HFFc6 (cell line): ENCODE measurements around the gene U2AF2. TPM values are rescaled to one million over a fixed set of nuclear protein-coding genes. Genes with fewer than 3 reads are reported as not detected.

Source experiments
- DNase-seq: peaks from one replicate; pipeline ENCODE4 v3.0.0-alpha.2; 2018
- H3K27ac Mint-ChIP-seq: 2 replicates; pipeline ENCODE4 v1.8.0; 2020; ENCODE audit warnings: mild to moderate bottlenecking, mixed read lengths
- H3K27me3 Mint-ChIP-seq: 2 replicates; pipeline ENCODE4 v1.8.0; 2021; ENCODE audit warnings: mild to moderate bottlenecking, moderate library complexity, mixed read lengths; ENCODE audit not compliant: insufficient read depth
- H3K36me3 Mint-ChIP-seq: 2 replicates; pipeline ENCODE4 v1.8.0; 2021; ENCODE audit warnings: low read depth, mixed read lengths
- H3K4me1 Mint-ChIP-seq: 2 replicates; pipeline ENCODE4 v1.8.0; 2020; ENCODE audit warnings: low read depth, mixed read lengths
- H3K4me3 Mint-ChIP-seq: 2 replicates; pipeline ENCODE4 v1.8.0; 2020; ENCODE audit warnings: mild to moderate bottlenecking, moderate library complexity, mixed read lengths
- H3K9me3 Mint-ChIP-seq: 2 replicates; pipeline ENCODE4 v1.8.0; 2020; ENCODE audit warnings: mild to moderate bottlenecking, mixed read lengths
- CTCF ChIP-seq: fragments of 200-600 bp; sonication (generic); IDR thresholded peaks from 2 replicates; pipeline ENCODE4 v1.5.0; 2021; ENCODE audit warnings: antibody characterized with exemption, mild to moderate bottlenecking
- total RNA-seq, 6 experiments: library from RNA; stranded (reverse); fragmentation: NEBNext Ultra II Directional; extraction: Animal tissue kit (Norgen Biotek cat#: 25700); gene quantifications; 2 replicates in 1 of 6; 3 replicates in 5 of 6; pipeline ENCODE4 v1.2.3, GENCODE V29; 2021

The U2AF2 gene
- total RNA-seq, 6 experiments from 2014 or later = 212 to 241 (median 226) TPM

DNA sequence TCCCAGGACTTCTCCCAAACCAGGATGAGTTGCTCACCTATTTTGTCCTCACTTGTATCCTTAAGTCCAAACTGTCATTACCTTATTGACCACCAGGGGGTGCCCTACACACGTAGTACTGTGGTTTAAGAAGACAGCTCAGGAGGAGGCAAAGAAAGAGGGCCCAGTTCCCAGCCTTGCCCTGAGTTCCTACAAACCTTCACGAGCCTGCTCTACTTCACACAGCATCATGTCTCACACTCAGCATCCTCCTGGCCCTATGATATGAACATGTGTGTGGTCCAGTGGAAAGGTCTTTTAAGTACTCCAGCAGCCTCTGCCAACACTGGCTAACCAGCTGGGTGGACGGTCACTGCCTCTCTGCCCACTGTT is 22.4 kb upstream of the U2AF2 start:
- Mint-ChIP-seq H3K9me3 (no peaks in the 10 kb centered on the region), H3K27me3 (peaks cover 5% of the 10 kb centered on the region), H3K36me3 (peaks cover 26% of the 10 kb centered on the region), H3K4me3 (no peak overlapping the region), H3K4me1 (peaks cover 42% of the 10 kb centered on the region), H3K27ac (peak overlapping the region; percentile 40; the same call in 1 of the 2 replicates)
- peak; percentile 94 for TF ChIP-seq CTCF
- DNase-seq = peak; percentile 88

- Mint-ChIP-seq H3K36me3 (peaks cover 38% of the 10 kb centered on the region), H3K4me1 (peaks cover 51% of the 10 kb centered on the region), H3K27ac (no peak overlapping the region), H3K4me3 (no peak overlapping the region; the same call in 1 of the 2 replicates), H3K9me3 (no peaks in the 10 kb centered on the region), H3K27me3 (peaks cover 5% of the 10 kb centered on the region)
- DNase-seq = no peak
- no peak for TF ChIP-seq CTCF
Observed at GRCh38 chr19:55633861-55634260, 21.0 kb upstream of the U2AF2 start.

DNA sequence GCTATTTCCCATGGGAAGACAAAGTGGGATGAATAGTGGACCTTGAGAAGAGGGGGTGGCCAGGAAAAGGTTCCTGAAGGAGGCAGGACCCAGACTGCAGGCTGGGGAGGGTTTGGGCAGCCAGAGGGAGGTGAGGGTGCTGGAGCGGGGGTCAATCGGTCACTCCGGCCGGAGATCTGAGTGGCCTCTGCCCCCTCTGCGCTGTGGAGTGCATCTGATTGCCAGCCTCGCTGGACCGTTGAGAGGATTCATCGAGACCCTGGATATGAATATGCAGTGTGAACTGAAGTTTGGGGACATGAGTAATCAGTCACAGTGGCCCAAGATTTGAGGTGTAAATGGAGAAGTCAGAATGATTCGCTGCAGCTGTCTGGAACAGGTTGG is 19.5 kb upstream of the U2AF2 start:
- H3K36me3 Mint-ChIP-seq = peaks cover 42% of the 10 kb centered on the region
- TF ChIP-seq CTCF = no peak
- DNase-seq = no peak
- H3K27me3 Mint-ChIP-seq = peaks cover 6% of the 10 kb centered on the region
- H3K27ac Mint-ChIP-seq = peak overlapping the region; percentile 100
- peaks cover 64% of the 10 kb centered on the region for H3K4me1 Mint-ChIP-seq
- peak overlapping the region; percentile 100 for H3K4me3 Mint-ChIP-seq
- H3K9me3 Mint-ChIP-seq = no peaks in the 10 kb centered on the region

GRCh38 chr19:55635856-55636440 is 18.9 kb upstream of the U2AF2 start:
- TF ChIP-seq CTCF = no peak
- DNase-seq = no peak
- peak overlapping the region; percentile 100 for H3K4me3 Mint-ChIP-seq
- peaks cover 42% of the 10 kb centered on the region for H3K36me3 Mint-ChIP-seq
- H3K9me3 Mint-ChIP-seq = no peaks in the 10 kb centered on the region
- peak overlapping the region; percentile 100 for H3K27ac Mint-ChIP-seq
- H3K4me1 Mint-ChIP-seq = peaks cover 67% of the 10 kb centered on the region
- peaks cover 9% of the 10 kb centered on the region for H3K27me3 Mint-ChIP-seq

DNA sequence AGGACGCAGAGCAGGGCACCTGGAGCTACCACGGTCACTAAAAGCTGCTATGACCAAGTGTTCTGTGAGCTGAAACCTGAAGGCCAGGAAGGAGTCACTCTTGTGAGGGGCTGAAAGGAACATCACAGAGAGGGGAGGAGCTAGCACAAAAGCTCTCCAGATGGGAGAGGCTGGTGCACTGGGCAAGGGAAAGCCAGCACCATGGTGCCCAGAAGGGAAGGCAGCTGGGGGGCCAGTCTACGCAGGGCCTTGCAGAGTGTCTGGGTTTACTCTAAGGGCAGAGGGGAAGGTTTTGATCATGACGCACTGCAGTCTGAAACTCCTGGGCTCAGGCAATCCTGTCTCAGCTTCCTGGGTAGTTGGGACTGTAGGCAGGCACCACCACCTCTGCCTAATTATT is 18.1 kb upstream of the U2AF2 start:
- no peak for DNase-seq
- peaks cover 9% of the 10 kb centered on the region for H3K27me3 Mint-ChIP-seq
- H3K36me3 Mint-ChIP-seq = peaks cover 42% of the 10 kb centered on the region
- H3K4me1 Mint-ChIP-seq = peaks cover 67% of the 10 kb centered on the region
- H3K4me3 Mint-ChIP-seq = peak overlapping the region; percentile 100
- TF ChIP-seq CTCF = no peak
- no peaks in the 10 kb centered on the region for H3K9me3 Mint-ChIP-seq
- peak overlapping the region; percentile 100 for H3K27ac Mint-ChIP-seq
